Vagina (tissue), 2 donors: Measurements from ENCODE around the gene SLFN13.

Experiments
- POLR2AphosphoS5 ChIP-seq, 2 donors: sonication (generic); formaldehyde crosslinking; IDR thresholded peaks; one replicate each; pipeline ENCODE4 v1.9.0; 2017; ENCODE audit warnings: antibody characterized with exemption in 2 of 2, mild to moderate bottlenecking in 2 of 2, low read depth in 1 of 2; ENCODE audit not compliant: insufficient read depth in 1 of 2
- TF ChIP-seq, protein P1 (sequence below), 3 experiments: fragments of 450-650 bp in 2 of 3; fragments of 200-600 bp in 1 of 3; sonication (generic) in 1 of 3; IDR thresholded peaks; one replicate each; pipeline ENCODE4 v1.5.1; 2017 to 2019; ENCODE audit warnings: antibody characterized with exemption in 3 of 3, mild to moderate bottlenecking in 2 of 3, moderate library complexity in 2 of 3

- TF ChIP-seq, protein P1, sequence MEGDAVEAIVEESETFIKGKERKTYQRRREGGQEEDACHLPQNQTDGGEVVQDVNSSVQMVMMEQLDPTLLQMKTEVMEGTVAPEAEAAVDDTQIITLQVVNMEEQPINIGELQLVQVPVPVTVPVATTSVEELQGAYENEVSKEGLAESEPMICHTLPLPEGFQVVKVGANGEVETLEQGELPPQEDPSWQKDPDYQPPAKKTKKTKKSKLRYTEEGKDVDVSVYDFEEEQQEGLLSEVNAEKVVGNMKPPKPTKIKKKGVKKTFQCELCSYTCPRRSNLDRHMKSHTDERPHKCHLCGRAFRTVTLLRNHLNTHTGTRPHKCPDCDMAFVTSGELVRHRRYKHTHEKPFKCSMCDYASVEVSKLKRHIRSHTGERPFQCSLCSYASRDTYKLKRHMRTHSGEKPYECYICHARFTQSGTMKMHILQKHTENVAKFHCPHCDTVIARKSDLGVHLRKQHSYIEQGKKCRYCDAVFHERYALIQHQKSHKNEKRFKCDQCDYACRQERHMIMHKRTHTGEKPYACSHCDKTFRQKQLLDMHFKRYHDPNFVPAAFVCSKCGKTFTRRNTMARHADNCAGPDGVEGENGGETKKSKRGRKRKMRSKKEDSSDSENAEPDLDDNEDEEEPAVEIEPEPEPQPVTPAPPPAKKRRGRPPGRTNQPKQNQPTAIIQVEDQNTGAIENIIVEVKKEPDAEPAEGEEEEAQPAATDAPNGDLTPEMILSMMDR (IDR thresholded peaks at IDR 0.05) = no peak
- TF ChIP-seq POLR2AphosphoS5 (IDR thresholded peaks at IDR 0.05; ENCODE audit: insufficient read depth in 1 of 2, low read depth in 1 of 2) = no peak
Observed at GRCh38 chr17:35467824-35468223, 19.3 kb upstream of the SLFN13 start.
